ENCODE results near the gene SMC5.
"Not testable (repeated sequence)": the region's sequence is repeated elsewhere in the genome, so short reads cannot be mapped to it uniquely, and the experiment has no call there.

The SMC5 gene

DNA sequence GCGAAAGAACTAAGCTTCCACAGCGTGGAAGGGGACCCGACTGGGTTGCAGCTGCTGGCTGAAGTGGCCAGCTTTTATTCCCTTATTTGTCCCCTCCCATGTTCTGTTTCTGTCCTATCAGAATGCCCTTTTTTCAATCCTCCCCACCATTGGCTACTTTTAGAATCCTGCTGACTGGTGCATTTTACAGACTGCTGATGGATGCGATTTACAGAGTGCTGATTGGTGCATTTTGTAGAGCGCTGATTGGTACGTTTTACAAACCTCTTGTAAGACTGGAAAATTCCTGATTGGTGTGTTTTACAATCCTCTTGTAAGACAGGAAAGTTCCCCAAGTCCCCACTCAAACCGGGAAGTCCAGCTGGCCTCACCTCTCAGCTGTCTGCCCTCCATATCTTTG is 105.0 kb downstream of the SMC5 start:
- no peak for DNase-seq (ENCODE audit: low read depth)

DNA sequence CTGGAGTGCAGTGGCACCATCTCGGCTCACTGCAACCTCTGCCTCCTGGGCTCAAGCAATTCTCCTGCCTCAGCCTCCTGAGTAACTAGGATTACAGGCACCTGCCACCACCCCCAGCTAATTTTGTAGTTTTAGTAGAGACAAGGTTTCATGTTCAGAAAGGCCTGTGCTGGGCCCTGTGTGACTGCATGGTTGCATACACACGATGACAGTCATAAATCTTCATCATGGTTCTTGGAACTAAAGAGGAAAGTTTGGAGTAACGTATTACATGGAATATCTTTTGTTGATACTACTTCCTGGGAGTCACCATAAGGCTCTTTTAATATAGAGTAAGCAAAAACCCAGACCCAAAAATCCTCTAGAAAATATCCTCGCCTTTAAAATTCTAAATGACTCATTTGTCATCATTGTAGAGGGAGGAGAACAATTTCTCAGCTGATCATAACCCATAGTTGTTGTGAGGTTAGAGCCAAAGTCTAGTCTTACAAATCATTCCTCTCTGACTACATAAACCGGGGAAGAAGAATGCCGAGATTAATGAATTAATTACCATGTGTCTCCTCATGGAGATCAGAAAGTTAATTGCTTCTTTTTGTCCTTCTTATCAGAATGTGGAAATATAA is 108.6 kb downstream of the SMC5 start:
- no peak for DNase-seq (ENCODE audit: low read depth)

DNA sequence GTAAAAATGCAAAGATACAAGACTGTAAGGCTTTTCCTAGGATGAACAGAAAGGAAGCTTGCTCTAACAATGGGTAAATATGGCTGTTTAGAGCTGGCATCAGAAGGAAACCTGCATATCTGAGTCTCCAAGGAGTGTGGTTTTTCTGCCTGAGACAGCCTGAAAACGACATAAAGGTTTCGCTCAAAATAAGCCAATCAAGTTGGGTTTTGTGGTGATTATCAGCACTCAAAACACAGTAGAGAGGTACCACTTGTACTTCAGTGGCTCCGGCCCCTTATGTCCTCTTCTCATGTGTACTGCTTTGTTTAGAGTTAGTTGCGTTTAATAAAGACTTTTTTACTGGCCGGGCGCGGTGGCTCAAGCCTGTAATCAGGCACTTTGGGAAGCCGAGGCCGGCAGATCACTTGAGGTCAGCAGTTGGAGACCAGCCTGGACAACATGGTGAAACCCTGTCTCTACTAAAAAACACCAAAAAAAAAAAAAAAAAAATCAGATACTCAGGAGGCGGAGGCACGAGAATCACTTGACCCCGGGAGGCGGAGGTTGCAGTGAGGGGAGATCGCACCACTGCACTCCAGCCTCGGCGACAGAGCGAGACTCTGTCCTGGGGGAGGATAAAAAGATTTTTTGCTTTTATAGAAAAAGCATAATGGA is 116.3 kb downstream of the SMC5 start:
- no peak for DNase-seq (ENCODE audit: low read depth)

DNA sequence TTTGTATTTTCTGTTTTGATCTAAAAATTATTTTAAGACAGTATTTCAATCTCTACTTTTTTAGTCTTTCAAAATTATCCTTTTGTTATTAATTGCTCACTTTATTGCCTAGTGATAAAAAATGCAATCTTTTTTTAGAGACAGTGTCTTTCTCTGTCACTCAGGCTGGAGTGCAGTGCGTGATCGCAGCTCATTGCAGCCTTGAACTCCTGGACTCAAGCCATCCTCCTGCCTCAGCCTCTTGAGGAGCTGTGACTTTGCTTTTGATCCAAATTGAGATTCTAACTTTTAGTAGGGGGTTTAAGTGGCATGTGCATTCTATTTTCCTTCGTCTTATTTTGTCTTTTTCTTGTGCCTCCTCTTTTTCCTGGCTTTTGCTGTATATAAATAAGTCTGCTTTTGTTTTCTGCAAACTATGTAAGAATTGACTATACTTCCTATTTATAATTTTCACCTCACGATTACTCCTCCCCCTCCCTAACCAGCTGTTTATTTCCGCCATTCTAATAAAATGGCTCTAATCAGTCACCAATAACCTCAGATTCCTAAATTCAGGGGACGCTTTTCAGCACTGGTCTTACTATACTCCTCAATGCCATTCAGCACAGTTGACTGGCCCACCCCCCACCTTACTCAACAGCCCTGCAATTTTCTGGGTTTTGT is 123.4 kb downstream of the SMC5 start:
- DNase-seq (ENCODE audit: low read depth): no peak

DNA sequence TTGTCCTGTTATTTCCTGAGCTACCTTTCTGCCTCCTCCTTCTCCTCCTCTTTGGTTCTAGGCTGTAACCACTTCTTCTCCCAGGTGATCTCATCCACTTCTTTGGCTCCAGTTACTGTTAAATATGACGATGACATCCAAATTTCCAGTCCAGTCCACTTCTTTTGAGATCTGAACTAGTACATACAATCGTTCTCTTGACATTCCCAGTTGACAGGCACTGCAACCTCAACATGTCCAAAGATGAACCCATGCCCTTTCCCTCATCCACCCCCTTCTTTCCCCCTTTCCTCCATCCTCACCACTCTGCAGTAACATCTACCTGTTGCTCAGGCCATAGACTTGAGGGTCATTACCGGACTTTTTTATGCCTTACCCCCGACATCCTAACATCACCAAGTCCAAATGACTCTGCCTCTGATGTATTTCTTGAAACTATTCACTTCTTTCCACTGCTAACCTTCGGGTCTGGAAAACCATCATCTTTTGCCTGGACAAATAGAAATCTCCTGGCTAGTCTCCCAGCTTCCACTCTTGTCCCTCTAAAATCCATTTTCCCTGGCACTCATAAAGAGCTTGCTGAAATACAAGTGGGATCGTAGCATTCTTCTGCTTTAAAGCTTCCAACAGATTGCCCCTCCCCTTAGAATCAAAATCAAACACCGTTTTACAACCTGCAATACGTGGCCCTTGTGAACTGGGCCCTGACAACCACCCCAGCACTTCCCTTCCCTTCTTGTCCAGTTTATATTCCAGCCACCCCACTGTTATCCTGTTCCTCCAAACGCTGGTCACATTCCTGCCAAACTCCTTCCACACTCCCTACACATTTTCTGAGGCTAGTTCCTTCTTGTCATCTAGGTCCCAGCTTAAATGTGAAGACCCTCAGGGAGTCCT is 124.2 kb downstream of the SMC5 start:
- DNase-seq (ENCODE audit: low read depth): no peak

DNA sequence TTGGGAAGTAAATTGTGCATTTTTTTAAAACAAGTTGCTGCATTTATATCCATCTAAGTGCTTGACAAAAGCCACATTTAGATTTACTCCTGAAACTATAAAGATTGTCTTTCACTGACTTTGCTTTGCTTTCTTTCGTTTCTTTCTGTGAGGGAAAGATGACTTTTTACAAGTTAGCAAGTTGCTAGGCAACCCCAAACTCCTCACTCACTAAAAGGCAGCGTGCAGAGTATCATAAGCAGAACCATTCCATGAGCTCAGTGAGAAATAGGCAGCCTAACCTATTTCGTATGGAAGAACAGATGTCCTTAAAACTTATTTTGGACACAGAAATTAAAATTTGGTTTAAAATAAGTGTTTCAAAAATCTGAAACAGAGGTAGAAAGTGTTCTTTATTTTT is 126.6 kb downstream of the SMC5 start:
- DNase-seq (ENCODE audit: low read depth): no peak

DNA sequence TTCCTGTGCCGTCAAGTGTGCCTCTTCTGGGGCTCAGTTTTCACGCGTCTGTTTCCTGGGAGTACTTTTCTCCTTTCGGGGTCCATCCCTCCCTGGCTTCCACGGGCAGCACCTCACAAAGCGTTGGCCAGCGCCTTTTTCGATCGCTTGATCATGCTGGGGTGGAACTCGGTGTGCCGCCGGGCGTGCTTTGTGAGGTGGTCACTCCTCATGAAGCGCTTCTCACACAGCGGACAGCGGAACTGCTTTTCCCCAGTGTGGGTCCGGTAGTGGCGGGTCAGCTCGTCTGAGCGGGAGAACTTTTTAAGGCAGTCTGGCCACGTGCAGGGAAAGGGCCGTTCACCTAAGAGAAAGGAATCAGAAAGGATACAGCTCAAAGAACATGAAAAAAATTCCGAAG is 128.9 kb downstream of the SMC5 start:
- DNase-seq (ENCODE audit: low read depth): no peak

DNA sequence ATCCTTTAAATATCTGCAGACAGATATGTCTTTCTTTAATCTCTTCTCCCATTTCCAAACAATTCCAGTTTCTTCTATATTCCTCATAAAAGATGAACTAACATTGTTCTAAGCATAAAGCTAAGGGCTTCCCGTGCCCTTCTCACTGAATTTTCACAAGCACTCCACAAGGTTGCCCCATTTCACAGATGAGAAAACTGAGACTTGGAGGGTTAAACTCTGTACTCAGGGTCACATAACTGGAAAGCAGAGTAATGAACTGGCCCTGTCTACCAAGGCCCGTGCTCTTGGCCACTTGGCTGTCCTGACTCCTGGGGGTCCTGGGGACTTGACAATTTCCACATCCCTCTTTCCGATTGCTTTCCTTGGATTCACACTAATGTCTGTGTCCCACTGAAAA is 130.4 kb downstream of the SMC5 start:
- DNase-seq (ENCODE audit: low read depth): no peak

DNA sequence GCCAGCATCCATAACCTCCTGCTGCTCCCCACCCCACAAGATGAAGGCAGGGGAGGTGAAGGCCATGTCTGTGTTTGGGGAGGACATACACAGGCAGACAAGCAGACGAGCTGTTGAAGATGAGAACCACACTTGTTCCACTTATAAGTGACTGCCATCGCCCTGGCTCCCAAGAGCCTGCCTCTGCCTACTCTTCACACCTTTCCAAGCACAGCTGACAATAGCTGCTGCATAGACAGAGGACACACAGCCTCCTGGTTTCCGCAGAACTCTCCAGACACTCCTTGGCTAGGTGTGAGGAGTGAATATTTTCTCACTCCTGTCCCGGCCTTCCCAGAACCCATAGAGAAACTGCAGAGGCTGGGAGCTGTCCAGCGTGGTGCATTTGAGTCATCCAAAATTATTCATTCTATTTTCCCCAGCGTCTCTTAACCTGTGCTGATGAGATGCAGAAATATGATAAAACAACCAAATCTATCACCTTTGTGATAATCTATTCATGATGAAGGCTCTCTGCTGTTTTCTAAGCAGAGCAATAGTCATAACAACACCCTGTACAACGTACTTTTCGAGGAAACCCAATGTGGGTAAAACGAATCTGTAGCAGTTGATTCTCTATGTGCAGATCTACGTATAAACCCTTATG is 131.0 kb downstream of the SMC5 start:
- no peak for DNase-seq (ENCODE audit: low read depth)

DNA sequence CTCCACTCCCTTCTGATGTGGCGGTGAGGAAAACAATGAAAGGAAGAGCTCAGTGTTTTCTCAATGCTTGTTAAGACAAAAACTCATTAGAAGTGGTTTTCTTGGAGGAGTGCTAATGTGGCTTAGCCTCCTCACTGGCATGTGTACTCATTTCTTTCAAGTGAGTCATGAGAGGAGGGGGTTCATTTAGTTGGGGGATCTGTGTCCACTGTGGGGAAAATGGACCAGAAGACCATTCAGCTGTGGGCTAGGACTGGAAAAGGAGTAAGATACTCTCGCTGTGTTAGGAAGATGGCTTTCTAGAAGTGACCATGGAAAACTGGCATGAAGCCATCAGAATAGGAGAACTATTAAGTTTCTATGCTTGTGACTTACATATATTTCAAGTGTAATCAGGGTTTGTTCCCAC is 132.2 kb downstream of the SMC5 start:
- no peak for DNase-seq (ENCODE audit: low read depth)

DNA sequence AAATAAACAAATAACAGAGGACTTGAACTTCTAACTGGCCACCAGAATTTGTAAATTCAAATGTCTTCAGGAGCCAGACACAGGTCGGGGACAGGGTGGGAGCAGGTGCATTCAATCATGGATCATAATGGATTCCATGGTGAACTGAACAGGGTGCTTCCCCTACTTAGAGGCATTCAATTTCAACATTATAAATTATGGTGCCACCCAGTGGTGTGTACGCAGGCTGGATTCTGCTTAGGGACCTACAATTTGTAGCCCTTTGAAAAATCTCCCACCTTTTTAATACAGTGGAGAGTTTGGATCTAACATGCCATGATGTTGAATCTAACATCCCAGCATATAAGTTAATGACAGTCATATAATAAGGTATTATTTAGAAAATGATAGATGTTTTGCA is 133.4 kb downstream of the SMC5 start:
- no peak for DNase-seq (ENCODE audit: low read depth)

DNA sequence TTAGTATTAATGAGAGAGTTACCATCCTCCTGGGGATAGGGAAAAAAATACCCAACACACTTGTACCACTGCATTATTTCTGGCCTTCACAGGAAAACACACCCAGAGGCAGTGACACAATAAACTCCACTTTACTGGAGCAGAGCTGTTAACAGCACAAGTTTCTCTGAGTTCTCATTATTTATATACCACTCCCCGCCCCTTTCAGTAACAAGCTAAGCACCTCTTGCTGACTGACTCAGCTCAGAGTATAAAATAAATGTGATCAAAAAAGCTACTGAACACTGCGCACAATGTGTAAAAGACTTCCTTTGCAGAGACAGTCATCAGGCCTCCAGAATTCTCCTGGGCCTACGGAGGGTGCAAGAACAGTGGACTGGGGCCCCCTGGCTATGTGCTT is 134.1 kb downstream of the SMC5 start:
- no peak for DNase-seq (ENCODE audit: low read depth)

DNA sequence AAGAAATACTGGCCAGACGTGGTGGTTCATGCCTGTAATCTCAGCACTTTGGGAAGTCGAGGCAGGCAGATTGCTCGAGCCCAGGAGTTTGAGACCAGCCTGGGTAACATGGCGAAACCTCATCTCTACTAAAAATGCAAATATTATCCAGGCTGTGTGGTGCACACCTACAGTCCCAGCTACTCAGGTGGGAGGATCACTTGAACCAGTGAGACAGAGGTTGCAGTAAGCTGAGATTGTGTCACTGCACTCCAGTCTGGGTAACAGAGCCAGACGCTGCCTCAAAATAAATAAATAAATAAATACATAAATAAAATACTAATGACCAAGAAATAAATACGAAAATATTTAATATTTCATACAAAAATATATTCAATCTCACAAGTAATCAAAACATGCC is 136.9 kb downstream of the SMC5 start:
- DNase-seq (ENCODE audit: low read depth): no peak

DNA sequence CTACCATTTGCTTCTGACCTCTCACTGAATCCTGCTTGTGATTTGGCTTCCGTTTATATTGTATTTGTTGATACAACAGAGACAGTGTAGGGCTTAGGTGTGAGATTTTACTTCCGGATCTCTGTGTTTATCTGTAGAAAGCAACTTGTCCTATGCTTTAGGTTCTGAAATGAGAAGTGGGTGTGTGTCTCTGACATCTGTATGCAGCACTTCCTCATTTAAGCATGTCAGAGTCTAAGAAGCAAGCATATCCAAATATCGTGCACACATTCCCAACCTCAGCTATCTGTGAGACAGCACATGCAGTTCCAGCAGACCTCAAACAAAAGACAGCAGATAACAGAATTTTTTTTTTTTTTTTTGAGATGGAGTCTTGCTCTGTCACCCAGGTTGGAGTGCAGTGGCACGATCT is 139.4 kb downstream of the SMC5 start:
- no peak for DNase-seq (ENCODE audit: low read depth)

DNA sequence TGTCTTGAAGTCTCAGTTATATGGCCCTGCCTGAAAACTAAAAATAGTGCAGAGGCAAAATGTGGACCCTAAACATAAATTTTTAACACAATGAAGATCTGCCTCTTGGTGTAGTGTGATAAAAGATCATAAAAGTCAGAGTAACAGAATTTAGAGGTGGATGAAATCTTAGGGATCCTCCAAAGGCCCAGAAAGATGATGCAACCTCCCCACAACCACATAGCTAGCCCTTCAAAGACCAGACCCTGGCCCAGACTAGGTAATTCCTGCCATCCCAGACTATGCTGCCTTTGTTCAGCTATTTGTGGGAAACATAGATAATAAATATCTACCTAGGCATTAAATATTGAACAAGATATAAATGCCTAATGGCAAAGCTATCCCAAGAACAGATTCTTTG is 140.4 kb downstream of the SMC5 start:
- no peak for DNase-seq (ENCODE audit: low read depth)

DNA sequence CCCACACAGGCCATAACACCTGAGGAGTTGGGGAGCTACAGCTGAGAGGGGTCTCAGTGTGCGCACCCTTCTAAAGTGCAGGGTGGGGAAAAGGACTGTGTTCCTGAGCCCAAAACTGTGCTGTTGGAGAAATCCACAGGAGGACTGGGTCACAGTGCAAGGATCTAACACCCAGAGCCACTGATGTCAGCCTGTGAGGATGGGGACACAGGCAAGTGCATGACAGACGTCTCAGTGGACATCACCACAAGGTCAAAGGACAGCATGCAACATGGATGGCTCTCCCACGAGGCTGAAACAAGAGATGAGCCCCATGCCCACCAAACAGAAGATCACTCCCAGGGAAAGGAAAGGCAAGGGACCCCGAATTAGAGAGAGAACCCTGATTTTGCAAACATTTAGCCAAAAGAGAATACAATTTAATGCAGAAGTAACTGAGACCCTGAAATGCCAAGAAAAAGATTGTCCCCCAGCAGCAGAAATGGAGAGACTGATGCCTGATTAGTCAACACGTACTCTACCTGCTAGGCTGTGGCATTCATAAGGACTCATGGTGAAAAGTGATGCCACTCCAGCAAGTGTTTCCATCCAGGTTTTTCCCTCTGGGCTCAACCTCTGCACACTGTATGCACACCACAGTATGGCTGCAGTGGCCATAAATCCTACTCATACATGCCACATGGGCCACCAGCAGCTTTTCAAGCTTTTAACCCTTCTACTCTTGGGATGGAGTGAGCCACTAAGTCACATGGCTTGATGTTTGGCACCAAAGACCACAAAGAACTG is 141.5 kb downstream of the SMC5 start:
- DNase-seq (ENCODE audit: low read depth): no peak

DNA sequence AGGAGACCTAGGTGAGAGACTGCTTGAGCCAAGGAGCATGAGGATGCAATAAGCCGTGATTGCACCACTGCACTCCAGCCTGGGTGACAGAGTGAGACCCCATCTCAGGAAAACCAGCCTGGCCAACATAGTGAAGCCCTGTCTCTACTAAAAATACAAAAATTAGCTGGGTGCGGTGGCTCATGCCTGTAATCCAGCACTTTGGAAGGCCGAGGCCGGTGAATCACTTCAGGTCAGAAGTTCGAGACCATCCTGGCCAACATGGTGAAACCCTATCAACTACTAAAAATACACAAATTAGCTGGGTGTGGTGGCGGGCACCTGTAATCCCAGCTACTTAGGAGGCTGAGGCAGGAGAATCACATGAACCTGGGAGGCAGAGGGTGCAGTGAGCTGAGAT is 142.5 kb downstream of the SMC5 start:
- DNase-seq (ENCODE audit: low read depth): not testable (repeated sequence)

DNA sequence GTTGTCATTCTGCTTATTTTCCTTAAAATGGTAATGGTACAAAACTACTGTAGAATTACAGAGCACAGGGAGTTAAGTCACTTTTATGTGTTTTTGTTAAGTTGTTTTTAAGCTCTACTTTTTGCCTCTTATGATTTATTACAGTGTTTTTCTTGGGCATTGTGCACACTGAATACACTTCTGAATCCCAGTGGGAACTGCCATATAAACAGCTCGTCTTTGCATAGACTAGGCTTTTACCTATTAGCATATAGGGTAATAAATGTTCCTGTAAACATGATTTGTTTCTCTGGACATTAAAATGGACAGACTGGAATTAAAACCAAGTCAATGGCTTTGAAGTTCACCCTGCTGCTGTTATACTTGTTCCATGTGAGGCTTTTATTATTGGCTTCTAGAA is 143.4 kb downstream of the SMC5 start:
- no peak for DNase-seq (ENCODE audit: low read depth)

DNA sequence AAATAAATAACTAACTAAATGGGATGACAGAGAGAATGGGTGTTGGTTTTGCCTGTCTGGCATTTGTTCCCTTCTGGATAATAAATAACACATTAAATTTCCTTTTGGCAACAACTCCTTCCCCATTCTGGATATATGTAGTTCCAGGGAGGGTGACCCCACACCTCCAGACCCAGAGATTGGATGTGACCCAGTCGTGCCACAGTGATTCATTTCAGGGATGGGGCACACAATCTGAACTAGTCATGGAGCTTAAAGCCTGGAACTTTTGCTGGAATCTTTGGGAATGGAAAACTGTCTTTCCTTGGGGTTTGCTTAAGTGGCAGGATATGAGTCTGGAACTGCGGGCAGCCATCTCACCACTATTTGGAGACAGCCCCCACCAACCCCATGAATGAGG is 144.4 kb downstream of the SMC5 start:
- no peak for DNase-seq (ENCODE audit: low read depth)

DNA sequence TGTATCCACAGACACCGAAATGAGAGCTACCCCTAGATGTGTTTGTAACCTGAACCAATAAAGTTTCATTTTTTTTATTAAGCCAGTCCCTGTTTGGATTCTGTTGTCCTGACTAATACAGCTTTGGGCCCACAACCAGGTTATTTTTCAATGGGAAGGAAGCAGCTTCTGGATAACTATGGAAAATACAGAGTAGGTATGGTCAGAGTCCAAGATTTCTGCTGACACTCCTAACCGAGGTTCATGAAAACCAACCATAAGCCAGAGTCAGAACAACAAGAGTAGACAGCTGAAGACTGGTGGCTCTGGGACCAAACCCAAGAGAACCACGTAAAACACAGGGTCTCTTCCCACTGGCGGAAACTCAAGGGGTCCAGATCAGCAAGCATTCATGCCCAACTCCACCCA is 144.8 kb downstream of the SMC5 start:
- DNase-seq (ENCODE audit: low read depth): no peak

DNA sequence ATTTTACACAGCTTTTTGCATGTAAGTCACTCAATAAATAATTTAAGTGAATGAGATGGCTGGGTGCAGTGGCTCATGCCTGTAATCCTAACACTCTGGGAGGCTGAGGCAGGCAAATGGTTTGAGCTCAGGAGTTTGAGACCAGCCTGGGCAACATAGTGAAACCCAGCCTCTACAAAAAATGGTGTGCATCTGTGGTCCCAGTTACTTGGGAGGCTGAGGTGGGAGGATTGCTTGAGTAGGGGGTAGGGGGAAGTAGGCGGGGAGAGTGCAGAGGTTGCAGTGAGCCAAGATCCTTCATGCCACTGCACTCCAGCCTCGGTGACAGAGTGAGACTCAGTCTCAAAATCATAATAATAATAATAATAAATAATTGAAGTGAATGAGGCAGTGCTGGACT is 145.5 kb downstream of the SMC5 start:
- DNase-seq (ENCODE audit: low read depth): no peak

Measured in activated T-cell treated with anti-CD3 and anti-CD28 coated beads for 1 hour (primary cell).